Activated CD8-positive, alpha-beta memory T cell treated with anti-CD3 and anti-CD28 coated beads, Interleukin-2, amount 50 U/mL, for 24 hours (primary cell): ENCODE data around the gene PSAT1.

Experiments
- DNase-seq: peaks from one replicate; pipeline ENCODE4 v3.0.0-alpha.2; 2020; ENCODE audit errors: extremely low read depth

Gene PSAT1

GRCh38 chr9:78292716-78293497 is 4.0 kb upstream of the PSAT1 start:
- DNase-seq = no peak

GRCh38 chr9:78294290-78295176 is 2.4 kb upstream of the PSAT1 start:
- no peak for DNase-seq

- DNase-seq = no peak
These were observed 1.7 kb upstream of the PSAT1 start for GRCh38 chr9:78295177-78295575.

- DNase-seq = no peak
These were observed 1.2 kb upstream of the PSAT1 start for GRCh38 chr9:78295731-78296130.

GRCh38 chr9:78296201-78296892 is 578 bp upstream of the PSAT1 start:
- DNase-seq = no peak

- DNase-seq = no peak
These were observed 692 bp downstream of the PSAT1 start for GRCh38 chr9:78297672-78297961.

GRCh38 chr9:78298046-78298765 is 1.3 kb downstream of the PSAT1 start:
- DNase-seq = no peak

- DNase-seq = no peak
These were observed 3.3 kb downstream of the PSAT1 start for GRCh38 chr9:78300209-78300608.

GRCh38 chr9:78301466-78301865 is 4.5 kb downstream of the PSAT1 start:
- no peak for DNase-seq

- DNase-seq = no peak
These were observed 6.6 kb downstream of the PSAT1 start for GRCh38 chr9:78303377-78304062.

- DNase-seq = no peak
These were observed 7.4 kb downstream of the PSAT1 start for GRCh38 chr9:78304357-78304756.

GRCh38 chr9:78306222-78307076 is 9.5 kb downstream of the PSAT1 start:
- DNase-seq = no peak

- no peak for DNase-seq
These were observed 10.4 kb downstream of the PSAT1 start for GRCh38 chr9:78307360-78307759.

- no peak for DNase-seq
These were observed 12.1 kb downstream of the PSAT1 start for GRCh38 chr9:78309066-78309465.

- DNase-seq = no peak
These were observed 14.2 kb downstream of the PSAT1 start for GRCh38 chr9:78311075-78311474.

- no peak for DNase-seq
These were observed 15.1 kb downstream of the PSAT1 start for GRCh38 chr9:78311886-78312524.

- no peak for DNase-seq
These were observed 17.6 kb downstream of the PSAT1 start for GRCh38 chr9:78314550-78314949.

GRCh38 chr9:78314953-78315870 is 18.3 kb downstream of the PSAT1 start:
- no peak for DNase-seq
